Activated B cell treated with CpG ODN at 0.5 μM for 24 hours (primary cell): Measurements from ENCODE around the gene PPP1R3E. TPM values are rescaled to one million over a fixed set of nuclear protein-coding genes. Genes with fewer than 3 reads are reported as not detected.

ENCODE experiments used
- ATAC-seq: fragments of 200-7000 bp; cut with Tn5 transposase; one replicate; pipeline ENCODE4 v1.10.0; 2021; ENCODE audit warnings: low read depth, mild to moderate bottlenecking, moderate library complexity
- CTCF ChIA-PET: fragments of 350-600 bp; sonication (Branson Sonifier 250); formaldehyde crosslinking; loops from one replicate; lab custom pipeline; 2021; ENCODE audit warnings: antibody characterized with exemption; lab: Charles Lee
- POLR2A ChIA-PET: fragments of 350-600 bp; sonication (Branson Sonifier 250); formaldehyde crosslinking; loops from one replicate; lab custom pipeline; 2021; ENCODE audit warnings: antibody characterized with exemption; lab: Charles Lee
- DNase-seq: peaks from one replicate; pipeline ENCODE4 v3.0.0; 2022
- H3K27ac Mint-ChIP-seq: one replicate; pipeline ENCODE4 v1.8.0; 2020; ENCODE audit warnings: mixed read lengths
- H3K27me3 Mint-ChIP-seq: one replicate; pipeline ENCODE4 v1.8.0; 2021; ENCODE audit warnings: mixed read lengths
- H3K36me3 Mint-ChIP-seq: one replicate; pipeline ENCODE4 v1.8.0; 2021; ENCODE audit warnings: low read depth, mixed read lengths
- H3K4me1 Mint-ChIP-seq: one replicate; pipeline ENCODE4 v1.8.0; 2021; ENCODE audit warnings: mixed read lengths
- H3K4me3 Mint-ChIP-seq: one replicate; pipeline ENCODE4 v1.8.0; 2020; ENCODE audit warnings: mild to moderate bottlenecking, mixed read lengths
- H3K9me3 Mint-ChIP-seq: one replicate; pipeline ENCODE4 v1.8.0; 2020; ENCODE audit warnings: mixed read lengths
- CTCF ChIP-seq: fragments of 200-600 bp; IDR thresholded peaks from one replicate; pipeline ENCODE4 v1.8.0; 2022; ENCODE audit warnings: antibody characterized with exemption, mild to moderate bottlenecking
- intact Hi-C: fragments of 100-400 bp; cut with micrococcal nuclease; formaldehyde crosslinking; loops from one replicate; pipeline ENCODE4 v1.15.1; 2024
- total RNA-seq: library from RNA; stranded (reverse); gene quantifications from 2 replicates; pipeline ENCODE4 v1.2.3, GENCODE V29; 2022

Gene PPP1R3E
- total RNA-seq, 1 donor from 2014 or later: 28.9 TPM

GRCh38 chr14:23310546-23310945 lies 7.9 kb upstream of the PPP1R3E start:
- H3K9me3 Mint-ChIP-seq: no peaks in the 10 kb centered on the region
- ATAC-seq: no peak
- ChIA-PET POLR2A (interaction anchor here (1.4 to 14.2 kb wide), 2 partner anchors 8 to 10 kb away, joined by 6 to 339 read pairs; partner anchors contain the start of genes PABPN1 and PPP1R3E), CTCF (no interaction called here)
- H3K4me1 Mint-ChIP-seq: peaks cover 26% of the 10 kb centered on the region
- intact Hi-C loops: no loop called here
- no peak for TF ChIP-seq CTCF
- H3K27me3 Mint-ChIP-seq: no peaks in the 10 kb centered on the region
- peaks cover 6% of the 10 kb centered on the region for H3K36me3 Mint-ChIP-seq
- no peak overlapping the region for H3K27ac Mint-ChIP-seq
- H3K4me3 Mint-ChIP-seq: no peak overlapping the region
- DNase-seq: no peak

- Mint-ChIP-seq H3K4me1 (peaks cover 31% of the 10 kb centered on the region), H3K9me3 (no peaks in the 10 kb centered on the region), H3K4me3 (no peak overlapping the region), H3K27me3 (no peaks in the 10 kb centered on the region), H3K36me3 (peaks cover 6% of the 10 kb centered on the region), H3K27ac (no peak overlapping the region)
- ChIA-PET CTCF (no interaction called here), POLR2A (interaction anchor here (1.1 to 14.2 kb wide), 2 partner anchors 11 to 18 kb away, joined by 5 to 339 read pairs; partner anchors contain the start of gene PABPN1)
- ATAC-seq (no peak), DNase-seq (no peak)
- TF ChIP-seq CTCF: no peak
- intact Hi-C loops: loop anchor here (10.0 kb wide), 1 partner anchor 924 kb away; no protein-coding TSS in a partner anchor
Measured at GRCh38 chr14:23308721-23309445, 6.2 kb upstream of the PPP1R3E start.

GRCh38 chr14:23307687-23308644 lies 5.3 kb upstream of the PPP1R3E start:
- no peak for ATAC-seq
- peak overlapping the region; percentile 82 for H3K4me3 Mint-ChIP-seq
- CTCF ChIA-PET: no interaction called here
- intact Hi-C loops: loop anchor here (10.0 kb wide), 1 partner anchor 923 kb away; no protein-coding TSS in a partner anchor
- peak overlapping the region; percentile 79 for H3K27ac Mint-ChIP-seq
- H3K36me3 Mint-ChIP-seq: peaks cover 6% of the 10 kb centered on the region
- peaks cover 33% of the 10 kb centered on the region for H3K4me1 Mint-ChIP-seq
- POLR2A ChIA-PET: interaction anchor here (1.1 to 14.2 kb wide), 2 partner anchors 12 to 19 kb away, joined by 5 to 339 read pairs; partner anchors contain the start of gene PABPN1
- TF ChIP-seq CTCF: no peak
- H3K9me3 Mint-ChIP-seq: no peaks in the 10 kb centered on the region
- H3K27me3 Mint-ChIP-seq: no peaks in the 10 kb centered on the region
- no peak for DNase-seq

- Mint-ChIP-seq H3K4me3 (peak overlapping the region; percentile 82), H3K4me1 (peaks cover 37% of the 10 kb centered on the region), H3K36me3 (peaks cover 9% of the 10 kb centered on the region), H3K27me3 (no peaks in the 10 kb centered on the region), H3K9me3 (no peaks in the 10 kb centered on the region), H3K27ac (peak overlapping the region; percentile 79)
- POLR2A ChIA-PET: interaction anchor here (0.6 to 14.2 kb wide), 5 partner anchors 10 to 707 kb away, joined by 3 to 339 read pairs (median 7); partner anchors contain the start of genes ACIN1, C14orf119 and PABPN1
- TF ChIP-seq CTCF: no peak
- ATAC-seq (no peak), DNase-seq (no peak)
- CTCF ChIA-PET: no interaction called here
- intact Hi-C loops: loop anchor here (10.0 kb wide), 1 partner anchor 922 kb away; no protein-coding TSS in a partner anchor
Measured at GRCh38 chr14:23307146-23307530, 4.5 kb upstream of the PPP1R3E start.
